Stimulated activated effector memory CD8-positive, alpha-beta T cell treated with anti-CD3 and anti-CD28 coated beads, Interleukin-12 subunit alpha, Interleukin-12 subunit beta, amount 100 ng/mL, for 72 hours (primary cell): ENCODE results near the gene PAN3.
"Not testable (repeated sequence)": the region's sequence is repeated elsewhere in the genome, so short reads cannot be mapped to it uniquely, and the experiment has no call there.

ENCODE experiments used
- ATAC-seq: fragments of 150-1000 bp; cut with Tn5 transposase; 2 replicates; pipeline ENCODE4 v1.10.0; 2021
- DNase-seq, 2 donors: peaks; one replicate each; pipeline ENCODE4 v3.0.0; 2021 to 2022; ENCODE audit warnings: low spot score in 2 of 2
- H3K27ac Mint-ChIP-seq: one replicate; pipeline ENCODE4 v1.8.0; 2022; ENCODE audit warnings: mild to moderate bottlenecking, mixed read lengths
- H3K36me3 Mint-ChIP-seq: one replicate; pipeline ENCODE4 v1.8.0; 2022; ENCODE audit warnings: mild to moderate bottlenecking, mixed read lengths
- H3K4me1 Mint-ChIP-seq: one replicate; pipeline ENCODE4 v1.8.0; 2022; ENCODE audit warnings: mixed read lengths
- H3K4me3 Mint-ChIP-seq: one replicate; pipeline ENCODE4 v1.8.0; 2022; ENCODE audit warnings: mild to moderate bottlenecking, mixed read lengths
- H3K9me3 Mint-ChIP-seq: one replicate; pipeline ENCODE4 v1.8.0; 2022; ENCODE audit warnings: mixed read lengths

Gene PAN3

DNA sequence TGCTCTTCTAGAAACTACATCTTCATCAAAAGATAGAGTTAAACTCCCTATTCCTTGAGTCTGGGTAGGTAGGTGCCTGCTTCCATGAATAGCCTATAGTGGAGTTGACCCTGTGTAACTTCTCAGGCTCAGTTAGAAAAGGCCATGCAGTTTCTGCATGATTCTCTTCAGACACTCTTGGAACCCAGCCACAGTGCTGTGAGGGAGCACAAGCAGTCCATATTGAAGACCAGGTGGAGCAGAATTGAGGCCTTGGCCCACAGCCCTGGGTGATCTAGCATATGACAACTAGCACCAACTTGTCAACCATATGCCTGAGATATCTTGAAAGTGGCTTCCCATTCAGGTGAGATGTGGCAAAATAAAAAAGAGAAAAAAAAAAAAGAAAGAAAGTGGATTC lies 10.3 kb upstream of the PAN3 start:
- DNase-seq (no peak), ATAC-seq (peak; percentile 31)
- no peak overlapping the region for H3K4me3 Mint-ChIP-seq
- no peaks in the 10 kb centered on the region for H3K4me1 Mint-ChIP-seq
- no peaks in the 10 kb centered on the region for H3K36me3 Mint-ChIP-seq
- H3K9me3 Mint-ChIP-seq = no peaks in the 10 kb centered on the region
- H3K27ac Mint-ChIP-seq = no peak overlapping the region

DNA sequence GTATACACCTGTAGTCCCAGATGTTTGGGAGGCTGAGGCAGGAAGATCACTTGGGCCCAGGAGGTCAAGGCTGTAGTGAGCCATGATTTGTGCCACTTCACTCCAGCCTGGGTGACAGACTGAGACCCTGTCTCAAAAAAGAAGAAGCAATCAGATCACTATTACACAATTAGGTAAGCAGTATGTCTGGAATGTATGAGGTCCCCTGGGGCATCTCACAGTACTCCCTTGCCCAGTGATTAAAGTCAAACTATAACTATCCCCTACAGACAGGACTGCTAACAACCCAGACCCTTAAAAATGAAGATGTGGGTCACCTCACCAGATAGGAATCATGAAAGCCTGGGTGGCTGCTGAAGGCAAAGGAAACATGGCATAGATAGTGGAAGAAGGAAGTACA lies 9.4 kb upstream of the PAN3 start:
- no peaks in the 10 kb centered on the region for H3K9me3 Mint-ChIP-seq
- DNase-seq (no peak), ATAC-seq (no peak)
- no peaks in the 10 kb centered on the region for H3K36me3 Mint-ChIP-seq
- H3K4me3 Mint-ChIP-seq = no peak overlapping the region
- no peaks in the 10 kb centered on the region for H3K4me1 Mint-ChIP-seq
- no peak overlapping the region for H3K27ac Mint-ChIP-seq

DNA sequence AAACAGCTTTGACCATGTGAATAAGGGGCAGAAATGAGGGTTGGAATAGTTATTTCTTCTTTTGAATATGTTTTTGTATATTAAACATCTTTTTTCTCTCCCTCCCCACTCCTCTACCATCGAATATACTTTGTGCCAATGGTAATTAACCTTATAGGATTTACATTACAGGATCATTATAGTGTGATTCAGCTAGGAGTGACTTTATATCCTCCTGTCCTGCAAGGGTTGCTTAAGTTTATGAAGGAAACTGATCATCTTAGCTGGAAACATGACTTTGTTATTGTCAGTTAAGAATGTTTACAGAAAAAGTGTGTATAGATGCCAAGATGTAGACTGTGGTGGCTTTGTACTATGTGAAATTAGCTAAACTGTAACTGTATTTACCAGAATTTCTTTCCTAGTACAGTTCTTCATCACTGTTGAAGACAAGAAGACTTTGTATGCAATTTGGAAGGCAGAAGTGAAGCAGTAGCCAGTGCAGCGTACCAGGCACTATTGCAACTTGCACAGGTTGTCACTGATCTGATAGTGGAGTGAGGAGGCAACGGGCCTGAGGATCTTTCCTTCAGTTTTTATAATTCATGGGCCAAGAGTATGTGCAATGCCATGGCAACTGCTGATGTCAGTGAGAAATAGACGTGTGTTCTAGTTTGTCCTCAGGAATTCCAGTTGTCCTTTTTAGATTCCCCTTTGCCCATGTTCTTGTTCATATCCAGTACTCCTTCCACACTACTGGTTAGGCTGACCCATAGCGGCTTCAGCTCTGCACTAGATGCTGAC lies 8.2 kb upstream of the PAN3 start:
- Mint-ChIP-seq H3K27ac (no peak overlapping the region), H3K4me3 (no peak overlapping the region), H3K36me3 (no peaks in the 10 kb centered on the region), H3K4me1 (no peaks in the 10 kb centered on the region), H3K9me3 (no peaks in the 10 kb centered on the region)
- ATAC-seq (no peak), DNase-seq (no peak)

DNA sequence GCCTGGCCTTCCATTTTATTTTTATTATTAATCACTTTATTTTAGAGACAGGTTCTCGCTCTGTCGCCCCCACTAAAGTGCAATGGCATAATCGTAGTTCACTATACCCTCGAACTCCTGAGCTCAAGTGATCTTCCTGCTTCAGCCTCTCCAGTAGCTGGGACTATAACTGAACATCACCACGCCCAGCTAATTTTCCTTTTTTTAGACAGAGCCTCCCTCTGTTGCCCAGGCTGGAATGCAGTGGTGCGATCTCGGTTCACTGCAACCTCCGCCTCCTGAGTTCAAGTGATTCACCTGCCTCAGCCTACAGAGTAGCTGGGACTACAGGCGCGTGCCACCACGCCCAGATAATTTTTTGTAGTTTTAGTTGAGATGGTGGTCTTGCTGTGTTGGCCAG lies 6.7 kb upstream of the PAN3 start:
- no peak overlapping the region for H3K27ac Mint-ChIP-seq
- no peak overlapping the region for H3K4me3 Mint-ChIP-seq
- H3K4me1 Mint-ChIP-seq = peaks cover 6% of the 10 kb centered on the region
- H3K36me3 Mint-ChIP-seq = no peaks in the 10 kb centered on the region
- no peak for DNase-seq
- ATAC-seq = no peak
- no peaks in the 10 kb centered on the region for H3K9me3 Mint-ChIP-seq

DNA sequence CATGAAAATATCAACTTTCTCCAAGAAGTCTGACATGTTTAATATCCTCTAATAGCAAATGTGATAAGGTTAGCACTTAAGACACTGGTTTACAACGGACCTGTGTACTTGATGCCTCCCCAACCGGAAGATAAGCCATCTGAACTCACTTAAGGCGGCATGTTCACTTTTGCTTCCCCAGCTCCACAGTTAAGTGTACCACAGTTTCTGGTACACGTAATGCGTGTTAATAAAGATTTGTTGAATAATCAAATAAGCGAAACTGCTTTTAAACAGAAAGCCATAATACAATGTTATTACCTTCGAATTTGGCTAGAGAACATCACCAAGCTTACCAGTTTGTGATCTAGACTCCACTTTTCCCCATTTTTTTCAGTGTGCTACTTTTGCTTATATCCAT lies 1.4 kb upstream of the PAN3 start:
- ATAC-seq (no peak), DNase-seq (no peak)
- H3K4me1 Mint-ChIP-seq = peaks cover 39% of the 10 kb centered on the region
- H3K9me3 Mint-ChIP-seq = no peaks in the 10 kb centered on the region
- peak overlapping the region; percentile 97 for H3K27ac Mint-ChIP-seq
- peaks cover 22% of the 10 kb centered on the region for H3K36me3 Mint-ChIP-seq
- peak overlapping the region; percentile 81 for H3K4me3 Mint-ChIP-seq

DNA sequence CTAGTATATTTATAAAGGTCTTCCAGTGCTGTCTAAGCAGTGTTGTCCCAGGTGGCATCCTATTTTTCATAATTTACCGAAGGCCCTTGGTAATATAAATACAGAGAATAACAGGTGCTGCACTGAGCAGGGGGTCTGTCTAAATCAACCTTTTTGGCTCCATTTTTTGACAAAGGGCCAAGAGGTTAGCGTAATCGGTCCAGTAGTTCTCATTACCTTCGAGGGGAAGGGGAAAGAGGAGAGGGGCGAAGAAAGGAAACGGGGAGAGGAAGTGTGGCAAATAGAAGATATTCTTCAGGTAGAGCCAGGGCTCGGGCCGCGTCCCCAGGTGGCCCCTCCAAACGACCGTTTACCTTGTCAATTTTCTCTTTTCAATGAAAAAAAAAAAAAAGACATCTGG lies 749 bp upstream of the PAN3 start:
- Mint-ChIP-seq H3K27ac (peak overlapping the region; percentile 97), H3K4me3 (peak overlapping the region; percentile 81), H3K9me3 (no peaks in the 10 kb centered on the region), H3K36me3 (peaks cover 22% of the 10 kb centered on the region), H3K4me1 (peaks cover 46% of the 10 kb centered on the region)
- ATAC-seq (no peak), DNase-seq (no peak)

DNA sequence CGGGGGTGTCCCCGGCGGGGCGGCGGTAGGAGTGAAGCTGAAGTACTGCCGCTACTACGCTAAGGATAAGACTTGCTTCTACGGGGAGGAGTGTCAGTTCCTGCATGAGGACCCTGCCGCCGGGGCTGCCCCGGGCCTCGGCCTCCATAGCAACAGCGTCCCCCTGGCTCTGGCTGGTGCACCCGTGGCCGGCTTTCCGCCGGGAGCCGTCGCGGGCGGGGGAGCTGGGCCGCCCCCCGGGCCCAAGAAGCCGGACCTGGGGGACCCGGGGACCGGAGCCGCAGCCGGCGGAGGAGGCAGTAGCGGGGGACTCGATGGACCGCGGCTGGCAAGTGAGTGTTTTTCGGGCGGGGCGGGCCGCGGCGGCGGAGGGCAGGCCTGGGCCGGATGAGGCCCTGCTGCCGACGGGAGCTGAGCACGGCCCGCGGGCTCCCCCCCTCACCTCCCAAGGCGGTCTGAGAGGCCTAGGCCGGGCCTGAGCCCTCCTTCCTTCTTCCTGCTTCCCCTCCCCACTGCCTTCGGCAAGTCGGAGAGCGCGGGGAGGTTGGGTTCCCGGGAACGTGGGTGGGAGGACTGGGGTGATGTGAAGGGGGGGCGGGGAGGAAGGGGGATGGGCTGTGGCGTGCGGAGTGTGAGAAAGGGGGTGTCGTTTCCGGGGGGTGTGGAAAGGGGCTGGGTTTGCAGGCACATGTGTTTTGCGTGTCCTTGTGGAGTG lies 568 bp downstream of the PAN3 start:
- DNase-seq (peak; percentile 67 to 89), ATAC-seq (peak; percentile 83)
- peaks cover 52% of the 10 kb centered on the region for H3K4me1 Mint-ChIP-seq
- H3K36me3 Mint-ChIP-seq = peaks cover 22% of the 10 kb centered on the region
- H3K4me3 Mint-ChIP-seq = peak overlapping the region; percentile 81
- peak overlapping the region; percentile 97 for H3K27ac Mint-ChIP-seq
- H3K9me3 Mint-ChIP-seq = no peaks in the 10 kb centered on the region

DNA sequence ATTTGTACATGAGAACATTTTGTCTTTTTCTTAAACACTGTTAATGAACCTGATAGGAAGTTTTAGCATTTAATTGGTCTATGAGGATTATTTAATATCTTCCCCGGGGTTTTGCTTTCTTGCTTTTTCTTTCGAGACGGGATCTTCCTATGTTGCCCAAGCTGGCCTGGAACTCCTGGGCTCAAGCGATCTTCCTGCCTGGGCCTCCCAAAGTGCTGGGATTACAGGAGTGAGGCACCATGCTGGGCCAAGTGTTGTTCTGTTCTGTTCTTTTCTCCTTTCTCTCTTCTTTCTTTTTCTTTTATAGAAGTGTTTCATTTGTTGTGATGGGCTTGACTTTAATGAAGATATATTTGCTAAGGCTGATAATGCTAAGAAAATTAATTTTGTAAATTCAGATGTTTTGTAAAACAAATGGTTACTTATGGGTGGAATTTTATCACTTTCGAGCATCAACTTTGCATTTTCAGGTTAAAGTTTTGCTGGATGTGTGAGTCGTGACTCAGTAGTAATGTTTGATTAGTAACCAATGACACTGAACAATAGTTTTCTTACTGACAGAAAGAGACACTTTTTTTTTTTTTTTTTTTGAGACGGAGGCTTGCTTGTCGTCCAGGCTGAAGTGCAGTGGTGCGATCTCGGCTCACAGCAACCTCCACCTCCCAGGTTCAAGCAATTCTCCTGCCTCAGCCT lies 2.2 kb downstream of the PAN3 start:
- DNase-seq (no peak), ATAC-seq (no peak)
- Mint-ChIP-seq H3K9me3 (no peaks in the 10 kb centered on the region), H3K36me3 (peaks cover 37% of the 10 kb centered on the region), H3K4me1 (peaks cover 52% of the 10 kb centered on the region), H3K4me3 (peak overlapping the region; percentile 81), H3K27ac (peak overlapping the region; percentile 97)

DNA sequence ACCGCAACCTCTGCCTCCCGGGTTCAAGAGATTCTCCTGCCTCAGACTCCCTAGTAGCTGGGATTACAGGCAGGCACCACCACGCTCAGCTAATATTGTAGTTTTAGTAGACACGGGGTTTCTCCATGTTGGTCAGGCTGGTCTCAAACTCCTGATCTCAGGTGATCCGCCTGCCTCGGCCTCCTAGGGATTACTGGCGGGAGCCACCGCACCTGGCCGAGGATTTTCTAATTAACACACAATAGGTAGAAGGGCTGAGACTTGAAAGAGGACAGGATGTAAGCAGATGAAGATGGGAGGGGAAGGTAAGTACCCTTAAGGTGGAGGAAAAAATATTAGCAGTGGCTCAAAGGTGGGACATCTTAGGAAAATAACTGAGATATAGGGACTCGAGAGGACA lies 3.2 kb downstream of the PAN3 start:
- H3K4me1 Mint-ChIP-seq = peaks cover 46% of the 10 kb centered on the region
- H3K36me3 Mint-ChIP-seq = peaks cover 44% of the 10 kb centered on the region
- peak overlapping the region; percentile 21 for H3K27ac Mint-ChIP-seq
- DNase-seq, H3K9me3 Mint-ChIP-seq, ATAC-seq: not testable (repeated sequence)
- H3K4me3 Mint-ChIP-seq = peak overlapping the region; percentile 12

DNA sequence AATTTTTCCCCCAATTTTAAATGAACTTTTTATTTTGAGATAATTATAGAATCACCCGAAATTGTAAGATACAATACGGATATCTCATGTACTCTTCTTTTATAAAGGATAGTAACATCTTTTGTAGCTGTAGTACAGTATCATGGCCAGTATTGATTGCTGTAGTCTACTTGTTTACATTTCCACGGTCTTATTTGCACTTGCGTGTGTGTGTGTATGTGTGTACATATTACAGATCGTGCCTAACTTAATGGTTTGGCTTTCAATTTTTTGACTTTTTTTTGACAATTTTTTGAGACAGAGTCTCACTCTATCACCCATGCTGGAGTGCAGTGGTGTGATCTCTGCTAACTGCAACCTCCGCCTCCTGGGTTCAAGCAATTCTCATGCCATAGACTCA lies 6.7 kb downstream of the PAN3 start:
- no peak for ATAC-seq
- Mint-ChIP-seq H3K4me3 (no peak overlapping the region), H3K4me1 (peaks cover 50% of the 10 kb centered on the region), H3K36me3 (peaks cover 29% of the 10 kb centered on the region), H3K9me3 (no peaks in the 10 kb centered on the region), H3K27ac (no peak overlapping the region)
- DNase-seq = no peak

DNA sequence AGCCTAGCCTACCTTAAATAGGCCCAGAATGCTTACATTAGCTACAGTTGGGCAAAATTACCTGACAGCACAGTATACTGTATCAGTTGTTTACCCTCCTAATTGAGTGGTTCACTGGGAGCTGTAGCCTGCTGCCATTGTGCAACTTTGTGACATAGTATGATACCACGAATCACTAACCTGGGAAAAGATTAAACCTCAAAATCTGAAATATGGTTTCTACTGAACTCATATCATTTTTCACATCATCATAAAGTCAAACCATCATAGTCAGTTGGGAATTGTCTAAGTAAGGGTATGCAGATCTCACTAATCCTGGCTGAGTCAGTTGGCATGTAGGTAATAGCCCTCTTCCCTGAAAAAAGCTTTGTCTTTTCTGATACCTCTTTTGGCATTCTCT lies 9.2 kb downstream of the PAN3 start:
- Mint-ChIP-seq H3K9me3 (no peaks in the 10 kb centered on the region), H3K4me1 (peaks cover 43% of the 10 kb centered on the region), H3K36me3 (peaks cover 29% of the 10 kb centered on the region), H3K4me3 (no peak overlapping the region), H3K27ac (no peak overlapping the region)
- DNase-seq (no peak), ATAC-seq (peak; percentile 67)

DNA sequence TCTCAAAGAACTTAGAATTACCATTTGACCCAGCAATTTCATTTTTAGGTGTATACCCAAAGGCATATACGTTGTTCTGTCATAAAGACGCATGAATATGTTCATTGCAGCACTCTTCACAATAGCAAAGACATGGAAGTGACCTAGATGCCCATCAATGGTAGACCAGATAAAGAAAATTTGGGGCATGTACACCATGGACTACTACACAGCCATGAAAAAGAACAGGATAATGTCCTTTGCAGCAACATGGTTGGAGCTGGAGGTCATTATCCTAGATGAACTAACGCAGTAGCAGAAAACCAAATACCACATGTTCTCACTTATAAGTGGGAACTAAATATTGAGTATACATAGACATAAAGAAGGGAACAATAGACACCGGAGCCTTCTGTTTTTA lies 20.7 kb downstream of the PAN3 start:
- ATAC-seq = no peak
- H3K4me3 Mint-ChIP-seq = no peak overlapping the region
- DNase-seq = no peak
- no peak overlapping the region for H3K27ac Mint-ChIP-seq
- peaks cover 8% of the 10 kb centered on the region for H3K36me3 Mint-ChIP-seq
- peaks cover 32% of the 10 kb centered on the region for H3K4me1 Mint-ChIP-seq
- no peaks in the 10 kb centered on the region for H3K9me3 Mint-ChIP-seq

DNA sequence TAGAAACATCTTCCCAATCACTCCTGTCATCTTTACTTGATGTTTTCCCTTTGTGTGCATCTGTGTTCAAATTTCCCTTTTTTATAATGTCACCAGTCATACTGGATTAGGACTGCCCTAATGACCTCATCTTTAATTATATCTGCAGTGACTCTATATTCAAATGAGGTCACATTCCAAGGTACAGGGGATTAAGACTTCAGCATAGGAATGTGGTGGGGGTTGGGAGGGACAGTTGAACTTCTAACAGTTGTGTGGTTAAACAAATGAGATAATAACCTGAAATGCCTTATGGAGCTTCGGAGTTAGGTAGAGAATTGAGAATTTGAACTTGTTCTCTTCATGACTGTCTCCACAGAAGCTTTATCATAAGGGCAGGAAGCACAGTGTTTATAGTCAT lies 23.0 kb downstream of the PAN3 start:
- DNase-seq (no peak), ATAC-seq (no peak)
- H3K9me3 Mint-ChIP-seq = no peaks in the 10 kb centered on the region
- peaks cover 8% of the 10 kb centered on the region for H3K36me3 Mint-ChIP-seq
- H3K4me1 Mint-ChIP-seq = peaks cover 47% of the 10 kb centered on the region
- peak overlapping the region; percentile 2 for H3K27ac Mint-ChIP-seq
- H3K4me3 Mint-ChIP-seq = no peak overlapping the region

DNA sequence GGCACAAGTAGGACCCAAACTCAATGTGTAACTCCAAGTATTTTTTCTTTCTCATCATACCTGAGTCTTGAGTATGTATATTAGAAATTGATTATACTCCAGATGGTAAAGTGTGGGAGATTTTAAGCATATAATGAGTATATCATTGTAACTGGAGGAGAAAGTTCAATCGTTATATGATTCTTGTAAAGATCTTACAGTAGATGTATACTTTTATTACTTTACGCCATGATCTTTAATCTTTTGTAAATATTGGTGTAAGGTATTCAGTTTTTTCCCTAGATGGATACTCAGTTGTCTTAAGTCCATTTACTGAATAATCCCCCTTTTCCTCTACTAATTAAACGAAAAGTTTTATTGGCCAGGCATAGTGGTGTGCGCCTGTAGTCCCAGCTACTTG lies 25.2 kb downstream of the PAN3 start:
- Mint-ChIP-seq H3K9me3 (no peaks in the 10 kb centered on the region), H3K27ac (no peak overlapping the region), H3K4me3 (no peak overlapping the region), H3K4me1 (peaks cover 49% of the 10 kb centered on the region), H3K36me3 (no peaks in the 10 kb centered on the region)
- ATAC-seq (no peak), DNase-seq (no peak)

DNA sequence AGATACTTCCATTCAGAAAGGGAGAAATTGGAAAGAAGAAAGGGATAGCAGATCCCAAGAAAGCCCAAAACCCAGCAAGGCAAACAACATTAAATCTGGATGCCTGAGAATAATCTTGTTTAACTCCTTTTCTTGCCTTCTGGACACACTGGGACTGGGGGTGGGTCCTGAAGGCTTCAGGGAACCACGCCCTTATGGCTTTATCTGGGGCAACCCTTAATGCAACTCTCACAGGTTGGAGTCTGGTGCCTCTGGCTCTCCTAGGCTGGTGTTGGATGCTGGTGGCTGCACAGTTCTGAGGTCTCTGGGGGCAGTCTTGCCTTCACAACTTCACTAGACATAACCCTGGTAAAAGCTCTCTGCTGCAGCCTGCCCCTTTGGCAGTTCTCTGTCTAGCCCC lies 27.9 kb downstream of the PAN3 start:
- H3K4me3 Mint-ChIP-seq = no peak overlapping the region
- ATAC-seq = no peak

DNA sequence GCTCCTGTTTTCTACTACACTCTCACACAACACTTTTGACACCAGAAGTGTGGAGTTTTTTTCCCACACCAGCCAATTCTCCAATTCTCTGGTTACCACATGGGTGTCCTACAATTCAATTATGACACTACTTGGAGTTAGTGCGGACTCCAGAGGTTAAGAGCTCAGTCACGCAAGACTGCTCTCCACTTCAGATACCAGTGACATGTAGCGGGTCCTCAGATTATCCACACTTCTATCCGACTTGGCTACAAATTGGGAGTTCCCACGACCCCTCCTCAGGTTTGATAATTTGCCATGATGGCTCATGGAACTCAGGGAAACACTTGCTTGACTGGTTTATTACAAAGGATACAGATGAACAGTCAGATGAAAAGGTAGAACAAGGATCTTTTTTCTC lies 32.9 kb downstream of the PAN3 start:
- Mint-ChIP-seq H3K36me3 (peaks cover 26% of the 10 kb centered on the region), H3K27ac (no peak overlapping the region), H3K4me3 (no peak overlapping the region), H3K9me3 (no peaks in the 10 kb centered on the region), H3K4me1 (peaks cover 40% of the 10 kb centered on the region)
- ATAC-seq (no peak), DNase-seq (no peak)

More for the DNA sequence above, 27.9 kb downstream of the PAN3 start:
- DNase-seq = no peak
- H3K36me3 Mint-ChIP-seq = peaks cover 3% of the 10 kb centered on the region
- H3K4me1 Mint-ChIP-seq = peaks cover 31% of the 10 kb centered on the region
- H3K27ac Mint-ChIP-seq = no peak overlapping the region
- H3K9me3 Mint-ChIP-seq = no peaks in the 10 kb centered on the region
